GM21717 (cell line): ENCODE data around the gene EGFR.
"Not testable (repeated sequence)": the region's sequence is repeated elsewhere in the genome, so short reads cannot be mapped to it uniquely, and the experiment has no call there.

Source experiments
- ATAC-seq: cut with Tn5 transposase; IDR thresholded peaks from one replicate; pipeline ENCODE4 v1.9.1; 2021; ENCODE audit warnings: mild to moderate bottlenecking, moderate library complexity; ENCODE audit not compliant: unreplicated experiment

Gene EGFR

GRCh38 chr7:55034776-55035175 lies 16.0 kb downstream of the EGFR start:
- ATAC-seq, result no peak

DNA sequence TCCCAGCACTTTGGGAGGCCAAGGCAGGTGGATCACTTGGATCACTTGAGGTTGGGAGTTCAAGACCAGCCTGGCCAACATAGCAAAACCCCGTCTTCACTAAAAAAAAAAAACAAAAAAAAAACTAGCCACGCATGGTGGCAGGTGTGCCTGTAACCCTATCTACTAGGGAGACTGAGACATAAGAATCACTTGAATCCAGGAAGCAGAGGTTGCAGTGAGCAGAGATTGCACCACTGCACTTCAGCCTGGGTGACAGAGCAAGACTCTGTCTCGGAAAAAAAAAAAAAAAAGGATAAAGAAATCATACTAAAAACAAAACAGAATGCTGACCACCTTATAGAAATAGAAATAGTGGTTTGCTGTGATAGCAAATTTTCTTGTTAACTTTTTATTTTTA lies 16.6 kb downstream of the EGFR start:
- not testable (repeated sequence) for ATAC-seq

GRCh38 chr7:55036950-55037736 lies 18.3 kb downstream of the EGFR start:
- no peak for ATAC-seq

DNA sequence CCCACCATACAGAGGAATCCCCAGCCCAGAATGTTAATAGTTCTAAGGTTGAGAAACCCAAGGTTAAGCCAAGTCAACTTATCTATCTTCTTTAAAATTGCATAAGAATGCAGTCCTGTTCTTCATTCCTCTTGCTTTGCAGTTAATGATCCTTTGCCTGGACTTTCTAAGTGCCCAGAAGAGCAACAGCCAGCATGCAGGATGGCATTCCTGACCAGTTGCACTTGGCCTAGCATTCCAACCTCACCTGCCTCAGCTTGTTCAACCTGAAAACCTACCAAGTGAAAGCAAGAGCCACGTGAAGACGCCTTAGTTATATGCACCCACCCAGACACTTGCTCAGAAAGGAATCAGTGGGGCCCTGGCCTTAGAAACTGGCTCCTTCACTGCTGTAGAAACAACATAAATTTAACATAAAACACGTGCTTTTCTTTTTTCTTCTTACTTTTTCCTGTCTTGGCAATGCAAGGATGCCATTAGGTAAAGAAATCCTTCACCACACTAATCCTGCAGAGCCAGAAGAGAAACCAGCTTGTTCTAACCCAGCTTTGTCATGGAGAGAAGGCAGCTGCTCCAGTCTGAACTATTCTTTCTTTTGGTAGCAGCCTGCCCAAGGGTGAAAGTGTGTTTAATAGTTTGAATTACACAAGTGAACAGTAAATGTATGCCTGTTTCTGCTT lies 25.0 kb downstream of the EGFR start:
- ATAC-seq, result no peak

GRCh38 chr7:55044371-55044717 lies 25.5 kb downstream of the EGFR start:
- ATAC-seq, result no peak

GRCh38 chr7:55044791-55045190 lies 26.0 kb downstream of the EGFR start:
- no peak for ATAC-seq

DNA sequence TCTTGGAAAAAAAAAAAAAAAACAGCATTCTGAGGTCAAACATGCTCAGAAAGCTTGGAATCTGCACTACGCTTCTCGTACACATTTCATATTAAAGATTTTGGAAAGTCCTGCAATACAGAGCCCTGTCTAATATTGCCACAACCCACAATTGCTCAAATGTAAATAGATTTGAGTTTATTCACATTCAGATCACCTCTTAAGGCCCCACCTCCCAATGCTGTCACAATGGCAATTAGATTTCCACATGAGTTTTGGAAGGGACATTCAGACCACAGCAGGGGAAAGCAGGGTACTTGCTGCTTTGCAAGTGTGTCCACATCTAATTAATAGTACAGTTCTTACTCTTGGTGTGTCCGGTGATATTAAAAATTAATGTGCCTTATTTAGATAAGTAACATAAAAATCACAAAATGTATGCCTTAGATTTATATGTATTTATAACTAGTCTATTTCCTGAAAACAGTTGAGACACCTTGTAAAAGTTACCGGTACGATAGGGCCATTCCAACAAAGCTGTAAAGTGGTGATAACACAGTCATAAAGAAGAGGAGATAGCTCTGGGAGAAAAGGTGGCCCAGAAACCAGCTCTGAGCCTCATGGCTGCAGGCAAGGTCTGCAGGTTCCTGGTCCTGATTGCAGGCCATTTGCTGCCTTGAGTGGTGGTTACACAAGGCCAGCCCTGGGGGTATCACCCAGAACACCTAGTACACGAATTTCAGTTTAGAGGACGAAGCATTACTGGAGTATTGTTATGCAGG lies 27.9 kb downstream of the EGFR start:
- ATAC-seq, result no peak

GRCh38 chr7:55048221-55048859 lies 29.5 kb downstream of the EGFR start:
- ATAC-seq, result no peak

- ATAC-seq, result no peak
These were observed 31.5 kb downstream of the EGFR start for GRCh38 chr7:55050281-55050680.

DNA sequence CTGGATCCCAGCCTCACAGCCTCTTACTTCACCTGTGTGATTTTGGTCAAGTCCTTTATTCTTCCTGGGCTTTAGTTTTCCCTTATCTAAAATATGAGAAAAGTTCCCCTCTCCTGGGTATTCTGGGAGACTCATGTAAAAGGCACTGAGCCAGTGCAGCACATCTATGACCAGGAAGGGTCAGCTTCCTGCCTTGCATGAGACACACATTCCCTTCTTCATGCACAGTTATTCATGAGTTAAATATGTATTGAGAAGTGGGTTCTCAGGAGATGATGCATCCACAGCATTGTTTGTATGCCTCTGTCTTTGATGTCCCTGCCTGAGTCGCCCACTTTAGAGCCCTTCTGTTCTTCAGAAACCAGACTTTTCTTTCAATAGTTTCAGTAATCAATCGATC lies 33.3 kb downstream of the EGFR start:
- no peak for ATAC-seq

DNA sequence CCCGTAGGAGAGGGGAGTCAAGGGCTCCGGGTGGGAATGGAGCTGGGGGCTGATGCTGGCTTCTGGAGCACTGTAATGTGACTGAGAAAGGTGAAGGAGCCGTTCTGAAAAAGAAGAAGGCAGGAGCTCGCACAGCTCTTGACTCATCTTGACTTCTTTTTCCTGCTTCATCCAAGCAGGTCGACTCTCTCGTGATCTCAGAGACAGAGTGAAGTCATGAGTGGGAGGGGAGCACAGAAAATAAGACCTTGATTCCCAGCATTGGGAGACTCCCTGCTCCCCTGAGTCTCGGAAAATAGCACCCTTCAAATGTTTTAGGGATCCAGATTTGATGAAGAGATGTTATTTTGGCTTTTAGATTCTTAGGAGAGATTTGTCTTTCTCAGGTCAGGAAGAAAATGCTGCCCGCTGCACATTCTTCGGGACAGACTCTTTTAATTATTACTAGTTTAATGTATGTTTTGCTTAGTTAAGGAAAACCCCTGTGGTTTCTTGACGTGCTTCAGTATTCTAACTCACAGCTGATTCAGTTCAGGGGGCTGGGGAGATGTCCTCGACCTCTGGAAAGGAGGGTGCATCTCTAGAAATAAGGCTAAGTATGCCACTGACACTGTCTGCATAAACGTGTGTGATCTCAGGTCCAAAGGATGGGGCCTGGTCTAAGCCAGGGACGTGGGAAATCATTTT lies 34.1 kb downstream of the EGFR start:
- ATAC-seq, result no peak

DNA sequence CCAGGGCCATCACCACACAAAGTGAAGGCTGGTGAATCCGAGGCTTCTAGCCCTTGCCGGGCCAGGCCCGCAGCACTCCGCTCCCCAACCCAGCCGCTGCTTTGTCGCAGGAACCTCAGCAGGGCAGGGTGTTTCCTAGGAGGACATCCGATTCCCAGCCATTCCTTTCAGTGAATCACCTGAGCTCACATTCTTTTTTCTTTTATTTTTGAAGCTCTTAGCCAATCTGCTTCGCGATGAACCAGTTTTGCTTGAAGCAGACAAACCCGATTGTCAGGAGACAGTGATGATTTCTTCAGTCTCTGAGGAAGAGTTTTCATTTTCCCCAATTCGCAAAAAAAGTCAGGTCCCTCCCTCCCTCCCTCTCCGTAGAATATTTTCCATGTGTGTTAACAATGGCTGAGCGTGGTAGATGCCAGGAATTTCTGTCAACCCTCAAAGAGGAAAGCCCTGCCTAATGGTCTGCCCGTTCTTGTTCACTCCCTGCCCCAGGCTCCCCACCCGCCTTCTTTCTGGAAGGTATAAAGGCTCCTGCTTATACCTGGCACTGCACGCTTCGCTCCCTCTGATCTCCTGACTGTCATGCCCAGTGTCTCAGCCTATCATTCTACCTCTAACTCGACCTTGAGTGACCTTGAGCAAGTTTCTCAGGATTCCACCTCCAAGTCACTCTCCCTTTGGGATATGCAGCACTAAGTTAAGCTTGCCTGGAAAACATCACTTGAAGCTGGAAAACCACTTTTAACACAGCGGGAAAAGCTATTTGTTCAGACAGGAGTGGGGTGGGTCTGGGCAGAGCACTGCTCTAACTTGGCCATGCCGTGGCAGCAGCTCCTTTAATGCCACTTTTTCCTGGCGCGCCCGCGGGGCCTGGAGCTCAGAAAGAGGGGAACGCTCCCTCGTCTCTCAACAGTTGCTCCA lies 35.1 kb downstream of the EGFR start:
- no peak for ATAC-seq

- ATAC-seq, result no peak
These were observed 35.9 kb downstream of the EGFR start for GRCh38 chr7:55054758-55055157.

DNA sequence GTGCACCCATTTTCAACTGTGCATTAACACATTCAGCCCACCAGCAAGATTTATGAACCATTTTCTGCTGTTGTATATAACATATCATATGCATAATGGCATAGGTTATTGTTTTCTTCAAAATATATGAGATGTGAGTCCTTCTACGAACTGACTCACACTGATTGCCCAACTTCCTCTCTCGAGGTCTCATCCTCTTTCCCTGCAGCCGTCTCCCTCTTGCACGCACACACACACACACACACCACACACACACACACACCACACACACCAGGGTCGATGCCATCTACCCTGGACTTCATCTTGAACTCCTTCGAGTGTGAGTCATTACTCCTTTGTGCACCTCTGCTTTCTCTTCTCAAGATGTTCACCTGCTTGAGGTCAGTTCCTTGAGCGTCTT lies 36.7 kb downstream of the EGFR start:
- no peak for ATAC-seq

DNA sequence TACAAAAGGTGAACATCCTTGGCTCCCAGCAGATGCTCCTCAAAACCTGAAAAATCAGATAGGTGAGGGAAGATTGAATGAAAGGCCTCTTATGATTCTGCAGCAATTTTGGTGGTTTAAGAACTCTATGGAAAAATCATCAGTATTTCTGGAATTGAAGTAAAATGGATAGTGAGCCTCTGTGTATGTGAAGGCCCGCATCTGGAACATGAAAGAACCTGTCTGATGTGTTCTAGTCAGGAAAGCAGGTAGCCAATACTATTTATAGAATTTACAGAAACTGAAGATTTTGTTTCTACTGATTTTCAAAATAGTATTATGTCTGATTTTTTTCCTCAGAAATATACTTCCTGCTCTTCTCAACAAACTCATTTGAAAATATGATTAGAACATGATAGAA lies 37.3 kb downstream of the EGFR start:
- no peak for ATAC-seq

DNA sequence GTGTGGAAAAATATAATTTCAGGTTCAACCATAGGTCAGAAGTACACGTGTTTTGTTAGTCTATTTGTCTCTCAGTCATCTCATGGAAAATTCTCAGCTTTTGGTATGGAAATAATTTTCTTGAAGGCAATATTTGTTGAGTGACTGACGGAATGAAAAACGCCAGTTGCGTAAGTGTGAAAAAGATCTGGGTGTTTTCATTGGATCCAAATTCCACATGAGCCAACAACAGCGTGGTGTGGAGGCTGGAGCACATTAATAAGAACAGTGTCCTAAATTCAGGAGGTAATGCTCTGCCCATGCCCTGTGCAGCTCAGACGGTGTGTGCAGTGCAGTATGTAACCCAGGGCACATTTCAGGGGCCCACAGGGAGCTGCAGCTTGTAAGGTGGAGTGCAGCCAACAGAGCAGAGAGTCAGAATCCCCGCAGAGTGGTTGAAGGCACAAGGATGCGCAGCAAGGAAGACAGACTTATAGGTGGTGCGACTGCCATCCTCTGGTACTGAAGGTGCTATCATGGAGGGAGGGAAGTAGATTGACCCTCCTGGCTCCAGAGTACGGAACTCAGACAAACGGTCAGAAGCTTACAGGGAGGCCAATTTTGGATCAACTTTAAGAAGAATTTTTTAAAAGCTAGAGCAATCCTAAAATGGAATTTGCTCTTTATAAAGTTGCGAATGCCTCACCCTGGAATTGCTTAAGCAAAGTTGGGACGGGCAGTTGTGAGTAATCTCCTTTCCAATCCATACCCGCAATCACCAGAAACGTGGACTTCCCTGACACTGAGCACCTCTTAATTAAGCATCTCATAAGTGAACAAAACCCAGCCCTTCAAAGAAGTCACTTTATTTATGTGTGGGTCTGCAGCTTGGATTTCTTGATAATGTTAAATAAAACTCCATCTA lies 38.0 kb downstream of the EGFR start:
- no peak for ATAC-seq

GRCh38 chr7:55058314-55058713 lies 39.5 kb downstream of the EGFR start:
- no peak for ATAC-seq

GRCh38 chr7:55059021-55059420 lies 40.2 kb downstream of the EGFR start:
- ATAC-seq, result no peak

- ATAC-seq, result no peak
These were observed 41.3 kb downstream of the EGFR start for GRCh38 chr7:55060085-55060484.
